Adrenal gland (tissue), 12 donors: Measurements from ENCODE around the gene SMURF2. TPM values are rescaled to one million over a fixed set of nuclear protein-coding genes. Genes with fewer than 3 reads are reported as not detected.

Experiments
- DNase-seq, 7 donors: peaks; one replicate each; pipeline ENCODE4 v3.0.0-alpha.2; 2019 to 2020
- H3K27ac ChIP-seq, 5 donors: fragments of 200-600 bp; sonication (generic) in 4 of 5; 1 replicate in 3 of 5; 2 replicates in 2 of 5; pipeline versions ENCODE4 v1.5.1 to v1.8.0; 2016 to 2020; ENCODE audit warnings: mild to moderate bottlenecking in 1 of 5
- H3K27me3 ChIP-seq: fragments of 200-600 bp; 2 replicates; pipeline ENCODE4 v1.8.0; 2021
- H3K36me3 ChIP-seq, 2 donors: fragments of 200-600 bp; replicated peaks in 1 of 2; 1 replicate in 1 of 2; 2 replicates in 1 of 2; pipeline versions ENCODE4 v1.5.1 to v1.8.0; 2018 to 2022
- H3K4me1 ChIP-seq, 2 donors: fragments of 200-600 bp; replicated peaks in 1 of 2; 1 replicate in 1 of 2; 2 replicates in 1 of 2; pipeline versions ENCODE4 v1.5.1 to v1.8.0; 2018 to 2021
- H3K4me3 ChIP-seq, 4 donors: fragments of 200-600 bp; sonication (generic) in 3 of 4; one replicate each; pipeline ENCODE4 v1.5.1; 2016 to 2018
- H3K9me3 ChIP-seq, 3 donors: fragments of 200-600 bp; sonication (generic) in 1 of 3; replicated peaks in 1 of 3; 1 replicate in 2 of 3; 2 replicates in 1 of 3; pipeline versions ENCODE4 v1.5.1 to v1.8.0; 2016 to 2021
- CTCF ChIP-seq, 6 experiments: fragments of 450-650 bp in 4 of 6; fragments of 200-600 bp in 2 of 6; sonication (generic) in 1 of 6; IDR thresholded peaks; 1 replicate in 5 of 6; 2 replicates in 1 of 6; pipeline versions ENCODE4 v1.5.1 to v1.8.0; 2016 to 2021; ENCODE audit warnings: antibody characterized with exemption in 6 of 6, mild to moderate bottlenecking in 2 of 6, moderate library complexity in 1 of 6
- POLR2A ChIP-seq, 2 donors: fragments of 450-650 bp; IDR thresholded peaks; one replicate each; pipeline ENCODE4 v1.6.1; 2017; ENCODE audit warnings: antibody characterized with exemption in 2 of 2, mild to moderate bottlenecking in 2 of 2, moderate library complexity in 1 of 2
- WGBS, 4 donors: extraction: QIAGEN DNeasy Blood & Tissue Kit in 2 of 4; methylation state at CpG; one replicate each; pipeline versions ENCODE4 v1.1.5 to v1.1.7; 2013 to 2017; 5-methylcytosine and 5-hydroxymethylcytosine counted together
- intact Hi-C, 2 donors: fragments of 100-400 bp; cut with DNase I; formaldehyde crosslinking; loops; one replicate each; pipeline versions ENCODE4 v1.14.1 to v1.15.0; 2022 to 2023
- polyA plus RNA-seq, 3 donors: library from polyadenylated mRNA; stranded (reverse); fragments of 200-250 nt in 2 of 3; fragments of 350-450 nt in 1 of 3; fragmentation: Illumina TruSeq in 1 of 3; extraction: RNeasy Lipid Tissue Mini Kit (QIAGEN cat#74804) in 1 of 3; gene quantifications; one replicate each; pipeline ENCODE4 v1.2.3, GENCODE V29; 2013 to 2014
- total RNA-seq, 9 donors: library from RNA; depleted of rRNA in 4 of 9; stranded (reverse); fragments of >200 nt in 4 of 9; fragments of 120-200 nt in 1 of 9; fragmentation: NEBNext Ultra II Directional in 1 of 9; extraction: Animal tissue kit (Norgen Biotek cat#: 25700) in 1 of 9; gene quantifications; one replicate each; pipeline versions ENCODE4 v1.1.0 to v1.2.4, GENCODE V29; 2013 to 2023
- donor health status: healthy with polysubstance abuse.
- donor health status: Bipolar disorder and iron deficiency.
- donor health status: DM: yes; HTN: yes; CAD: no.
- donor health status: DM: no; HTN: no; CAD: no.
- donor health status: DM: no; HTN: no; CAD: no.
- donor health status: DM: yes; HTN: yes; CAD: no.

Gene SMURF2
- total and polyA plus RNA-seq, 12 donors: 7.7 to 36.9 (median 15.0) TPM

- intact Hi-C loops: no loop called here
- DNase-seq: no peak
- H3K36me3 ChIP-seq: no peaks in the 10 kb centered on the region
- H3K4me3 ChIP-seq: no peak overlapping the region
- H3K27ac ChIP-seq: no peak overlapping the region
- WGBS, 4 donors: 70 to 74% (median 74%) methylated on average over 3 of the region's 3 CpGs
- no peaks in the 10 kb centered on the region for H3K27me3 ChIP-seq
- H3K4me1 ChIP-seq: peaks cover 4 to 5% of the 10 kb centered on the region in 2 donors
- H3K9me3 ChIP-seq: no peaks in the 10 kb centered on the region
- TF ChIP-seq CTCF (IDR thresholded peaks at IDR 0.05) (no peak), POLR2A (IDR thresholded peaks at IDR 0.05) (no peak)
Observed at GRCh38 chr17:64692187-64692586, 30.1 kb upstream of the SMURF2 start.

DNA sequence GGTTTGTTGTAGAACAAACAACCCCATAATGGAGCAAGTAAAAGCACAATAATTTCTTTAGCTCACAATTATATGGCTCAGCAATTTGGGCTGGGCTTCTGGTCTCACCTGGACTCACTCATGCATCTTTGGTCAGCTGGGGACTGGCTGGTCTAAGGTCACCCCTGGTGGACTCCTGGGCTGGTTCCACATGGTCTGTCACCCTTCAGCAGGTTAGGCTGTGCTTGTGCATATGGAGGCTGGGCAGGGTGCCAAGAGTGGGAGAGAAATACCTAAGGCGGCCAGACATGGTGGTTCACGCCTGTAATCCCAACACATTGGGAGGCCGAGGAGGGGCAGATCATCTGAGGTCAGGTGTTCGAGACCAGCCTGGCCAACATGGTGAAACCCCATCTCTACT is 27.0 kb upstream of the SMURF2 start:
- TF ChIP-seq CTCF (IDR thresholded peaks at IDR 0.05) (no peak), POLR2A (IDR thresholded peaks at IDR 0.05) (no peak)
- intact Hi-C loops: no loop called here
- no peak overlapping the region for H3K4me3 ChIP-seq
- no peak for DNase-seq
- no peaks in the 10 kb centered on the region for H3K27me3 ChIP-seq
- peaks cover 0 to 4% of the 10 kb centered on the region in 2 donors for H3K4me1 ChIP-seq
- no peak overlapping the region for H3K27ac ChIP-seq
- no peaks in the 10 kb centered on the region for H3K36me3 ChIP-seq
- 91 to 100% (median 97%) methylated on average over 3 to 4 of the region's 4 CpGs for WGBS, 4 donors
- H3K9me3 ChIP-seq: no peaks in the 10 kb centered on the region

DNA sequence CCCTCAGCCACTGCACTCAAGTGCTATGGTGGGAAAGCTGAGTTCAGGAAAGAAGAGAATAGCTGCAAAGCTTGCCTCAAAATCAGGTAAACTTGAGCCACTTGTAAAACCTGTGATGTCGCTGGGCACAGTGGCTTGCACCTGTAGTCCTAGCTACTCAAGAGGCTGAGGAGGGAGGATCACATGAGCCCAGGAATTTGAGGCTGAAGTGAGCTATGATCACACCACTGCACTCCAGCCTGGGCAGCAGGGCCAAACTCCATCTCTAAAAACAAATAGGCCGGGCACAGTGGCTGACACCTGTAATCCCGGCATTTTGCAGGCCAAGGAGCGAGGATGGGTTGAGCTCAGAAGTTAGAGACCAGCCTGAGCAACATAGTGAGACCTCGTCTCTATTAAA is 26.4 kb upstream of the SMURF2 start:
- TF ChIP-seq POLR2A (IDR thresholded peaks at IDR 0.05) (no peak), CTCF (IDR thresholded peaks at IDR 0.05) (no peak)
- WGBS, 4 donors: 94 to 98% (median 97%) methylated on average over 5 of the region's 5 CpGs

DNA sequence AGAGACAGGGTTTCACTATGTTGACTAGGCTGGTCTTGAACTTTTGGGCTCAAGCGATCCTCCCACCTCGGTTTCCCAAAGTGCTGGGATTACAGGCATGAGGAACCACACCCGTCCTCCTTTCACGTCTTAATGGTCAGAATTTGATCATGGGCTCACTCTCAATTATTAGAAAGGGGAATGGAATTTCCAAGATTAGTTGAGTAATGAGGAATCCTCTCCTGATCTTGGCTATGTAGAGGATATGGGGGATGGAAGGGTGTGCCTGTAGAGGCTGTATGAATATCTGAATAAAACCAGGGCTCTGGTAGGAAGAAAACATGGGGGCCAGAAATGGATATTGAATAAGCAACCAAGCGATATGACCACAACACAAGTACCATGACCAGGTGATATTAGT is 25.9 kb upstream of the SMURF2 start:
- no peaks in the 10 kb centered on the region for H3K9me3 ChIP-seq
- H3K27me3 ChIP-seq: no peaks in the 10 kb centered on the region
- intact Hi-C loops: no loop called here
- no peak overlapping the region for H3K4me3 ChIP-seq
- TF ChIP-seq CTCF (IDR thresholded peaks at IDR 0.05) (no peak), POLR2A (IDR thresholded peaks at IDR 0.05) (no peak)
- no peak overlapping the region for H3K27ac ChIP-seq
- DNase-seq: no peak
- no peaks in the 10 kb centered on the region for H3K36me3 ChIP-seq
- H3K4me1 ChIP-seq: no peaks in the 10 kb centered on the region
- WGBS, 4 donors: 89 to 93% (median 91%) methylated on average over 5 of the region's 5 CpGs

More for the DNA sequence above, 26.4 kb upstream of the SMURF2 start:
- no peaks in the 10 kb centered on the region for H3K36me3 ChIP-seq
- no peak overlapping the region for H3K4me3 ChIP-seq
- no peaks in the 10 kb centered on the region for H3K4me1 ChIP-seq
- H3K9me3 ChIP-seq: no peaks in the 10 kb centered on the region
- no peaks in the 10 kb centered on the region for H3K27me3 ChIP-seq
- no peak for DNase-seq
- no peak overlapping the region for H3K27ac ChIP-seq
- intact Hi-C loops: no loop called here
